GM18526 (cell line): ENCODE data around the gene IL1B.

Source experiments
- POLR2A ChIP-seq: IDR thresholded peaks from 3 replicates; pipeline ENCODE4 v1.6.1; 2011; ENCODE audit not compliant: insufficient read length; ENCODE audit errors: extremely low read depth

The IL1B gene

GRCh38 chr2:112834396-112835037, 2.1 kb downstream of the IL1B start:
- no peak for TF ChIP-seq POLR2A

- no peak for TF ChIP-seq POLR2A
Measured at GRCh38 chr2:112833976-112834375, 2.6 kb downstream of the IL1B start.

- TF ChIP-seq POLR2A = no peak
Measured at GRCh38 chr2:112832841-112833638, 3.5 kb downstream of the IL1B start.

GRCh38 chr2:112831946-112832840, 4.4 kb downstream of the IL1B start:
- TF ChIP-seq POLR2A = no peak

- TF ChIP-seq POLR2A = no peak
Measured at GRCh38 chr2:112831513-112831845, 5.1 kb downstream of the IL1B start.

- no peak for TF ChIP-seq POLR2A
Measured at GRCh38 chr2:112830682-112831512, 5.7 kb downstream of the IL1B start.

GRCh38 chr2:112829961-112830681, 6.5 kb downstream of the IL1B start:
- no peak for TF ChIP-seq POLR2A

GRCh38 chr2:112829101-112829960, 7.2 kb downstream of the IL1B start:
- TF ChIP-seq POLR2A = no peak

GRCh38 chr2:112828251-112828691, 8.3 kb downstream of the IL1B start:
- no peak for TF ChIP-seq POLR2A

- TF ChIP-seq POLR2A = no peak
Measured at GRCh38 chr2:112827604-112828185, 8.9 kb downstream of the IL1B start.

GRCh38 chr2:112827009-112827408, 9.6 kb downstream of the IL1B start:
- TF ChIP-seq POLR2A = no peak

- no peak for TF ChIP-seq POLR2A
Measured at GRCh38 chr2:112825706-112826105, 10.9 kb downstream of the IL1B start.

GRCh38 chr2:112824694-112825085, 11.9 kb downstream of the IL1B start:
- TF ChIP-seq POLR2A = no peak
